Measurements from ENCODE around the gene CFAP97.
A peak's percentile ranks its signal among the peaks of the same experiment; 100 is the strongest.
"Not testable (repeated sequence)": the region's sequence is repeated elsewhere in the genome, so short reads cannot be mapped to it uniquely, and the experiment has no call there.

Gene CFAP97

DNA sequence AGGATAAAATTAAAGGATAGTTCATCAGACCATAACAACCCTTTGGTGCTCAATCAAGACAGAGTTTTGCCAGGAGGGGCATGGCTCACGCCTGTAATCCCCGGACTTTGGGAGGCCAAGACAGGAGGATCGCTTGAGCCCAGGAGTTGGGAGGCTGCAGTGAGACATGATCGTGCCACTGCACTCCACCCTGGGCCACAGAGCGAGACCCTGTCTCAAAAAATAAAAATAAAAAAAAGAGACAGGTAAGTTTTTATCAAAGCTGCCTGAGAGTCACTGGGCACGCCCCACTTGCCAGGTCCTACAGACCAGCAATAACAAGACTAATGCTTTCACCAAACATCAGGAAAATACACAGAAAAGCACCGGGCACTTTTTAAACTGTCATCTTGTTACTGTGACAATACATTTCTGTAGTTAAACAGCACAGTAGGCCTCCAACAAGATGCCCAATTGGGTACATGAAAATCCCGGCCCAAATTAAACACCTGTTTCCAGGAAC is 765 bp downstream of the CFAP97 start:
- TF ChIP-seq GABPA (IDR thresholded peaks at IDR 0.05; ENCODE audit: low read depth): no peak
- TF ChIP-seq, protein P1, sequence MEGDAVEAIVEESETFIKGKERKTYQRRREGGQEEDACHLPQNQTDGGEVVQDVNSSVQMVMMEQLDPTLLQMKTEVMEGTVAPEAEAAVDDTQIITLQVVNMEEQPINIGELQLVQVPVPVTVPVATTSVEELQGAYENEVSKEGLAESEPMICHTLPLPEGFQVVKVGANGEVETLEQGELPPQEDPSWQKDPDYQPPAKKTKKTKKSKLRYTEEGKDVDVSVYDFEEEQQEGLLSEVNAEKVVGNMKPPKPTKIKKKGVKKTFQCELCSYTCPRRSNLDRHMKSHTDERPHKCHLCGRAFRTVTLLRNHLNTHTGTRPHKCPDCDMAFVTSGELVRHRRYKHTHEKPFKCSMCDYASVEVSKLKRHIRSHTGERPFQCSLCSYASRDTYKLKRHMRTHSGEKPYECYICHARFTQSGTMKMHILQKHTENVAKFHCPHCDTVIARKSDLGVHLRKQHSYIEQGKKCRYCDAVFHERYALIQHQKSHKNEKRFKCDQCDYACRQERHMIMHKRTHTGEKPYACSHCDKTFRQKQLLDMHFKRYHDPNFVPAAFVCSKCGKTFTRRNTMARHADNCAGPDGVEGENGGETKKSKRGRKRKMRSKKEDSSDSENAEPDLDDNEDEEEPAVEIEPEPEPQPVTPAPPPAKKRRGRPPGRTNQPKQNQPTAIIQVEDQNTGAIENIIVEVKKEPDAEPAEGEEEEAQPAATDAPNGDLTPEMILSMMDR (IDR thresholded peaks at IDR 0.05; ENCODE audit: insufficient read depth, low read length): no peak
- TF ChIP-seq REST (IDR thresholded peaks at IDR 0.05; ENCODE audit: insufficient replicate concordance, low read depth): no peak
- no peak for TF ChIP-seq SPI1 (IDR thresholded peaks at IDR 0.05; ENCODE audit: borderline replicate concordance, low read depth)
- no peak for TF ChIP-seq POLR2AphosphoS5 (IDR thresholded peaks at IDR 0.05; ENCODE audit: low read depth)
- Histone ChIP-seq H3K27ac (replicated peaks) (peak overlapping the region; percentile 41; the same call in 1 of the 2 replicates), H3K4me3 (replicated peaks; ENCODE audit: insufficient read depth, low read length) (peak overlapping the region; percentile 52), H3K27me3 (ENCODE audit: insufficient read depth, poor library complexity, severe bottlenecking) (peaks cover 3% of the 10 kb centered on the region)
- no peak for DNase-seq (ENCODE audit: low read depth in 1 of 2, low spot score in 1 of 2)

DNA sequence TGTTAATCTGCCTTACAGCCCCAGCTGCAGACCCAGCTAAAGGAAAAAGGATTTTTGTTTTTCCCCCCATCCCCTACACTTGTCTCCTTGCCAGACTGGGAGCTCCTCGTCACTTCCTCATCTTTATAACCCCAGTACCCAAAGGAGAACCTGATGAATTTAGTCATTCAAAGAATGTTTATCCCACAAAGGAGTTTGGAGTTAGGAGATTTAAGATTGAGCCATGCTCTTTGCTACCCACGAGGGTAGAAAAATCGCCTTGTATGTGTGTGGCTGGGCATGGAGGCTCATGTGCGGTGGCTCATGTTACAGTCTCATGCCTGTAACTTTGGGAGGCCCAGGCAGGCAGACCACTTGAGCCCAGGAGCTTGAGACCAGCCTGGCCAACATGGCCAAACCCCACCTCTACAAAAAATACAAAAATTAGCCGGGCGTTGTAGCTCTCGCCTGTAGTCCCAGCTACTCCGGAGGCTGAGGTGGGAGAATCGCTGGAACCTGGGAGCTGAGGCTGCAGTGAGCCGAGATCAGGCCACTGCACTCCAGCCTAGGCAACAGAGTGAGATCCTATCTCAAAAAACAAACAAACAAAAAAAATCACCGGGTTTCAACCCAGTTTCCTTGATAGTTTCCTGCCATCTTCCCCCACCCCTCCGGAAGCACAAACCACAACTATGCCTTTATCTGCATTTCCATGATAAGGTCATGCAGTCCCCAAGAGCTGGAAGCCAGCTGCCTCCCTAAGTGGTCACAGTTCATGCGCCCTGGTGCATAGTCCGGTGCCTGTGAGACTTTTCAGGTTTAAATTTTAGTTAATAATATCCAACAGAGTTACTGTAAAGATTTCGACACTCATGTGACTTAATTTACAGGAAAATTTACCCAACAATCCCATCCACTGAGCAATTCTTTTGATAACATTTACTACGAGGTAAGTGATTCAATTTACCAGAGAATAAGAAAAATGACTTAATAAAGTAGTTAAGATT is 1.5 kb downstream of the CFAP97 start:
- Histone ChIP-seq H3K27ac (replicated peaks) (no peak overlapping the region), H3K4me3 (replicated peaks; ENCODE audit: insufficient read depth, low read length) (no peak overlapping the region), H3K27me3 (ENCODE audit: insufficient read depth, poor library complexity, severe bottlenecking) (no peaks in the 10 kb centered on the region)
- TF ChIP-seq SPI1 (IDR thresholded peaks at IDR 0.05; ENCODE audit: borderline replicate concordance, low read depth) (peak; percentile 63), POLR2AphosphoS5 (IDR thresholded peaks at IDR 0.05; ENCODE audit: low read depth) (no peak)
- TF ChIP-seq, protein P1 (IDR thresholded peaks at IDR 0.05; ENCODE audit: insufficient read depth, low read length): no peak
- DNase-seq (ENCODE audit: low read depth in 1 of 2, low spot score in 1 of 2): no peak

- DNase-seq (ENCODE audit: low read depth in 1 of 2, low spot score in 1 of 2): not testable (repeated sequence)
These were observed 5.6 kb downstream of the CFAP97 start for GRCh38 chr4:185198189-185198588.

DNA sequence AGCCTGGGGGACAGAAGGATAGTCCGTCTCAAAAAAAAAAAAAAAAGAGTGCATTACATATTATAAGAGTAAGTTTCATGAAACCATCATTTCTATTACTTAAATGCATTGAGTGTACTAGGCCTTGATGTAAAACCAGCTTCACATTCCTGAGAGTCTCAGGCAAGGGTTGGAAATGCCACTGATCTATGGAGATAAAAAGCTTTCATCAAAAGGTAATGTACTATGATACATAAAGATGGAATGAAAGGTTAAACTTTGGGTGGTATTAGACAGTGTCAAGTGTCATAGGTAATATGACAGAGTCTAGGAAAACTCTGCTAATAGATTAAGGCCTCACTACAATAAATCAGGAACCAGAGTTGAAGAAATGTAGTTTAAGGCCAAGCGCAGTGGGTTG is 7.4 kb downstream of the CFAP97 start:
- TF ChIP-seq, protein P1 (IDR thresholded peaks at IDR 0.05; ENCODE audit: insufficient read depth, low read length): no peak
- TF ChIP-seq SPI1 (IDR thresholded peaks at IDR 0.05; ENCODE audit: borderline replicate concordance, low read depth): no peak
- Histone ChIP-seq H3K27ac (replicated peaks) (no peak overlapping the region), H3K4me3 (replicated peaks; ENCODE audit: insufficient read depth, low read length) (no peak overlapping the region), H3K27me3 (ENCODE audit: insufficient read depth, poor library complexity, severe bottlenecking) (no peaks in the 10 kb centered on the region)
- DNase-seq (ENCODE audit: low read depth in 1 of 2, low spot score in 1 of 2): no peak

More at GRCh38 chr4:185198189-185198588, 5.6 kb downstream of the CFAP97 start:
- not testable (repeated sequence) for H3K27me3 ChIP-seq (ENCODE audit: insufficient read depth, poor library complexity, severe bottlenecking); H3K4me3 ChIP-seq (replicated peaks; ENCODE audit: insufficient read depth, low read length); H3K27ac ChIP-seq (replicated peaks)

Measured in HL-60 (cell line).